DMS 273 treated with DMSO at 0.1 percent for 48 hours (cell line): Measurements from ENCODE around the gene RNF144B.
"Not testable (repeated sequence)": the region's sequence is repeated elsewhere in the genome, so short reads cannot be mapped to it uniquely, and the experiment has no call there.

Experiments used
- DNase-seq: peaks from one replicate; lab custom pipeline; 2025; lab: John Stamatoyannopoulos, UW

RNF144B gene

GRCh38 chr6:18444111-18444510 is 57.0 kb downstream of the RNF144B start:
- DNase-seq: no peak

GRCh38 chr6:18445228-18445627 is 58.1 kb downstream of the RNF144B start:
- no peak for DNase-seq

GRCh38 chr6:18446771-18447170 is 59.6 kb downstream of the RNF144B start:
- no peak for DNase-seq

GRCh38 chr6:18447552-18447951 is 60.4 kb downstream of the RNF144B start:
- DNase-seq: no peak

GRCh38 chr6:18451756-18452155 is 64.6 kb downstream of the RNF144B start:
- no peak for DNase-seq

GRCh38 chr6:18454446-18454845 is 67.3 kb downstream of the RNF144B start:
- no peak for DNase-seq

- DNase-seq: no peak
Observed at GRCh38 chr6:18457065-18457737, 70.1 kb downstream of the RNF144B start.

GRCh38 chr6:18458086-18458485 is 70.9 kb downstream of the RNF144B start:
- DNase-seq: not testable (repeated sequence)

GRCh38 chr6:18463429-18463828 is 76.3 kb downstream of the RNF144B start:
- DNase-seq: no peak

- DNase-seq: no peak
Observed at GRCh38 chr6:18464176-18464575, 77.0 kb downstream of the RNF144B start.

GRCh38 chr6:18465410-18466154 is 78.4 kb downstream of the RNF144B start:
- DNase-seq: no peak

- no peak for DNase-seq
Observed at GRCh38 chr6:18467741-18468502, 80.8 kb downstream of the RNF144B start.

GRCh38 chr6:18468503-18468843 is 81.3 kb downstream of the RNF144B start:
- no peak for DNase-seq

- no peak for DNase-seq
Observed at GRCh38 chr6:18469536-18469935, 82.4 kb downstream of the RNF144B start.

GRCh38 chr6:18471232-18471964 is 84.2 kb downstream of the RNF144B start:
- DNase-seq: no peak

GRCh38 chr6:18472941-18473340 is 85.8 kb downstream of the RNF144B start:
- no peak for DNase-seq

- no peak for DNase-seq
Observed at GRCh38 chr6:18473755-18474154, 86.6 kb downstream of the RNF144B start.

- DNase-seq: no peak
Observed at GRCh38 chr6:18477301-18477941, 90.3 kb downstream of the RNF144B start.

- no peak for DNase-seq
Observed at GRCh38 chr6:18478610-18479009, 91.5 kb downstream of the RNF144B start.

- DNase-seq: no peak
Observed at GRCh38 chr6:18481870-18482269, 94.7 kb downstream of the RNF144B start.

GRCh38 chr6:18485660-18486435 is 98.7 kb downstream of the RNF144B start:
- DNase-seq: no peak
